HEK293 (cell line): ENCODE data around the gene C6orf120.

Experiments used
- AEBP2 ChIP-seq: fragments of 450-650 bp; formaldehyde crosslinking; IDR thresholded peaks from 2 replicates; pipeline ENCODE4 v1.5.1; 2016; ENCODE audit warnings: missing biosample characterization, missing genetic modification characterization, borderline replicate concordance
- CTCF ChIP-seq: fragments of 450-650 bp; formaldehyde crosslinking; IDR thresholded peaks from 2 replicates; pipeline ENCODE4 v1.5.1; 2016; ENCODE audit warnings: missing biosample characterization, missing genetic modification characterization
- KLF17 ChIP-seq: fragments of 450-650 bp; formaldehyde crosslinking; IDR thresholded peaks from 2 replicates; pipeline ENCODE4 v1.5.1; 2016; ENCODE audit warnings: missing biosample characterization, missing genetic modification characterization
- ZNF274 ChIP-seq, 2 experiments: fragments of 200-500 bp in 1 of 2; fragments of 450-650 bp in 1 of 2; sonication (Bioruptor generic) in 1 of 2; formaldehyde crosslinking in 1 of 2; IDR thresholded peaks; 2 replicates each; pipeline versions ENCODE4 v1.5.1 to v1.6.1; 2014 to 2016; ENCODE audit warnings: borderline replicate concordance in 1 of 2, inconsistent platforms in 1 of 2, low read length in 1 of 2, missing biosample characterization in 1 of 2, missing genetic modification characterization in 1 of 2
- ZNF292 ChIP-seq: fragments of 450-650 bp; formaldehyde crosslinking; IDR thresholded peaks from 2 replicates; pipeline ENCODE4 v1.5.1; 2016; ENCODE audit warnings: low read depth, missing biosample characterization, missing genetic modification characterization, borderline replicate concordance
- ZNF510 ChIP-seq: fragments of 450-650 bp; formaldehyde crosslinking; IDR thresholded peaks from 2 replicates; pipeline ENCODE4 v1.5.1; 2018; ENCODE audit warnings: mild to moderate bottlenecking, missing genetic modification characterization, missing biosample characterization; ENCODE audit not compliant: insufficient replicate concordance
- ZSCAN18 ChIP-seq: fragments of 450-650 bp; formaldehyde crosslinking; IDR thresholded peaks from 2 replicates; pipeline ENCODE4 v1.5.1; 2016; ENCODE audit warnings: missing biosample characterization, missing genetic modification characterization
- TF ChIP-seq, protein P1 (sequence below): fragments of 450-650 bp; formaldehyde crosslinking; IDR thresholded peaks from 2 replicates; pipeline ENCODE4 v1.5.1; 2017; ENCODE audit warnings: missing biosample characterization, missing genetic modification characterization

GRCh38 chr6:169707772-169708171 lies 5.8 kb downstream of the C6orf120 start:
- no peak for TF ChIP-seq ZNF274 (IDR thresholded peaks at IDR 0.05; ENCODE audit: low read length)
- TF ChIP-seq ZNF274 (tag by site-specific recombination; IDR thresholded peaks at IDR 0.05; ENCODE audit: borderline replicate concordance), result no peak
- TF ChIP-seq CTCF (tag by site-specific recombination), result no peak
- no peak for TF ChIP-seq ZSCAN18
- no peak for TF ChIP-seq ZNF510 (tag by site-specific recombination)
- no peak for TF ChIP-seq ZNF292 (tag by site-specific recombination)
- no peak for TF ChIP-seq KLF17 (tag by site-specific recombination)
- TF ChIP-seq AEBP2, result no peak
- TF ChIP-seq, protein P1, sequence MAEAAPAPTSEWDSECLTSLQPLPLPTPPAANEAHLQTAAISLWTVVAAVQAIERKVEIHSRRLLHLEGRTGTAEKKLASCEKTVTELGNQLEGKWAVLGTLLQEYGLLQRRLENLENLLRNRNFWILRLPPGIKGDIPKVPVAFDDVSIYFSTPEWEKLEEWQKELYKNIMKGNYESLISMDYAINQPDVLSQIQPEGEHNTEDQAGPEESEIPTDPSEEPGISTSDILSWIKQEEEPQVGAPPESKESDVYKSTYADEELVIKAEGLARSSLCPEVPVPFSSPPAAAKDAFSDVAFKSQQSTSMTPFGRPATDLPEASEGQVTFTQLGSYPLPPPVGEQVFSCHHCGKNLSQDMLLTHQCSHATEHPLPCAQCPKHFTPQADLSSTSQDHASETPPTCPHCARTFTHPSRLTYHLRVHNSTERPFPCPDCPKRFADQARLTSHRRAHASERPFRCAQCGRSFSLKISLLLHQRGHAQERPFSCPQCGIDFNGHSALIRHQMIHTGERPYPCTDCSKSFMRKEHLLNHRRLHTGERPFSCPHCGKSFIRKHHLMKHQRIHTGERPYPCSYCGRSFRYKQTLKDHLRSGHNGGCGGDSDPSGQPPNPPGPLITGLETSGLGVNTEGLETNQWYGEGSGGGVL (tag by site-specific recombination), result no peak
